ENCODE data around the gene NTF3. TPM values are rescaled to one million over a fixed set of nuclear protein-coding genes. Genes with fewer than 3 reads are reported as not detected.

Gene NTF3
- total and polyA plus RNA-seq, 12 donors: 0.20 to 2.2 (median 0.79) TPM; not detected in 1

- peaks cover 0 to 15% (median 4%) of the 10 kb centered on the region in 9 donors for H3K4me1 ChIP-seq
- intact Hi-C loops (cut with DNase I): no loop called here
- H3K27me3 ChIP-seq: peaks cover 0 to 12% (median 0%) of the 10 kb centered on the region in 7 donors
- H3K4me3 ChIP-seq: no peak overlapping the region
- H3K36me3 ChIP-seq: no peaks in the 10 kb centered on the region
- no peak overlapping the region for H3K27ac ChIP-seq
- no peak for TF ChIP-seq CTCF (IDR thresholded peaks at IDR 0.05)
- no peaks in the 10 kb centered on the region for H3K9me3 ChIP-seq
- DNase-seq (no peak), ATAC-seq (no peak)
- WGBS, 2 donors: 92 to 96% methylated on average over 6 of the region's 6 CpGs
Measured at GRCh38 chr12:5465384-5465783, 33.5 kb downstream of the NTF3 start.

- no peak overlapping the region for H3K27ac ChIP-seq
- WGBS, 2 donors: 58 to 68% methylated on average over 5 of the region's 5 CpGs
Measured at GRCh38 chr12:5466521-5466960, 34.6 kb downstream of the NTF3 start.

GRCh38 chr12:5467931-5468330 lies 36.0 kb downstream of the NTF3 start:
- 69 to 70% methylated on average over 2 of the region's 2 CpGs for WGBS, 2 donors
- DNase-seq (no peak), ATAC-seq (no peak)
- TF ChIP-seq CTCF (IDR thresholded peaks at IDR 0.05): no peak
- Histone ChIP-seq H3K27me3 (peaks cover 0 to 12% (median 0%) of the 10 kb centered on the region in 7 donors), H3K27ac (no peak overlapping the region), H3K36me3 (no peaks in the 10 kb centered on the region), H3K4me1 (peaks cover 0 to 24% (median 4%) of the 10 kb centered on the region in 9 donors), H3K4me3 (no peak overlapping the region), H3K9me3 (no peaks in the 10 kb centered on the region)
- intact Hi-C loops (cut with DNase I): no loop called here

More at GRCh38 chr12:5466521-5466960, 34.6 kb downstream of the NTF3 start:
- no peak for ATAC-seq
- TF ChIP-seq CTCF (IDR thresholded peaks at IDR 0.05): no peak
- H3K4me1 ChIP-seq: peaks cover 0 to 19% (median 4%) of the 10 kb centered on the region in 9 donors
- H3K36me3 ChIP-seq: no peaks in the 10 kb centered on the region
- H3K9me3 ChIP-seq: no peaks in the 10 kb centered on the region
- peaks cover 0 to 12% (median 0%) of the 10 kb centered on the region in 7 donors for H3K27me3 ChIP-seq
- no peak overlapping the region for H3K4me3 ChIP-seq
- no peak for DNase-seq
- intact Hi-C loops (cut with DNase I): no loop called here

GRCh38 chr12:5470221-5470620 lies 38.3 kb downstream of the NTF3 start:
- ATAC-seq: peak in 5 of 8 donors; percentile 43 to 77 (median 67)
- H3K27ac ChIP-seq: no peak overlapping the region
- no peaks in the 10 kb centered on the region for H3K36me3 ChIP-seq
- intact Hi-C loops (cut with DNase I): no loop called here
- peaks cover 0 to 30% (median 4%) of the 10 kb centered on the region in 9 donors for H3K4me1 ChIP-seq
- no peak overlapping the region for H3K4me3 ChIP-seq
- WGBS, 2 donors: 44 to 54% methylated on average over 7 of the region's 7 CpGs
- DNase-seq: peak in 1 of 2 donors; percentile 9
- no peaks in the 10 kb centered on the region for H3K9me3 ChIP-seq
- H3K27me3 ChIP-seq: peaks cover 0 to 12% (median 0%) of the 10 kb centered on the region in 7 donors
- TF ChIP-seq CTCF (IDR thresholded peaks at IDR 0.05): no peak

Data from heart right ventricle (tissue), 16 donors.